ENCODE measurements around the gene ACSM3.

GRCh38 chr16:20822521-20823325, 58.9 kb downstream of the ACSM3 start:
- TF ChIP-seq EZH2phosphoT487 (IDR thresholded peaks at IDR 0.05; ENCODE audit: insufficient read depth, low read depth) = no peak
- TF ChIP-seq EZH2 (IDR thresholded peaks at IDR 0.05; ENCODE audit: insufficient read depth, poor library complexity, severe bottlenecking) = no peak
